HEK293 (cell line): ENCODE results near the gene EPM2A.

Source experiments
- CTCF ChIA-PET: fragments of 350-600 bp; formaldehyde crosslinking; extraction: SDS; loops from one replicate; lab custom pipeline; 2021; ENCODE audit warnings: antibody characterized with exemption; lab: Yijun Ruan, JAX
- POLR2A ChIA-PET: fragments of 300-600 bp; formaldehyde crosslinking; extraction: SDS; loops from one replicate; lab custom pipeline; 2020; ENCODE audit warnings: antibody characterized with exemption, inconsistent platforms; lab: Yijun Ruan, JAX
- H3K27ac ChIP-seq: fragments of 200-500 bp; sonication (Bioruptor generic); 2 replicates; pipeline ENCODE4 v1.5.1; 2014; ENCODE audit warnings: low read depth, low read length, control low read depth, inconsistent platforms; ENCODE audit errors: extremely low read depth
- H3K36me3 ChIP-seq, 2 experiments: fragments of 200-500 bp in 1 of 2; sonication (Bioruptor generic) in 1 of 2; 1 replicate in 1 of 2; 2 replicates in 1 of 2; pipeline ENCODE4 v1.5.1; 2014 to 2017; ENCODE audit warnings: inconsistent platforms in 2 of 2, low read length in 2 of 2; ENCODE audit not compliant: control insufficient read depth in 2 of 2, insufficient read depth in 1 of 2
- H3K4me1 ChIP-seq: fragments of 200-500 bp; sonication (Bioruptor generic); 2 replicates; pipeline ENCODE4 v1.5.1; 2014; ENCODE audit warnings: mild to moderate bottlenecking, low read length, inconsistent platforms; ENCODE audit not compliant: control insufficient read depth, insufficient read depth
- H3K4me3 ChIP-seq: 2 replicates; pipeline ENCODE4 v1.5.1; 2011; ENCODE audit warnings: low read depth, mild to moderate bottlenecking, control low read depth, low read length, moderate library complexity
- H3K9me3 ChIP-seq: fragments of 200-500 bp; sonication (Bioruptor generic); 2 replicates; pipeline ENCODE4 v1.5.1; 2014; ENCODE audit warnings: low read depth, low read length, inconsistent platforms; ENCODE audit not compliant: control insufficient read depth, insufficient read depth
- FEZF1 ChIP-seq: fragments of 450-650 bp; formaldehyde crosslinking; IDR thresholded peaks from 2 replicates; pipeline ENCODE4 v1.5.1; 2016; ENCODE audit warnings: missing biosample characterization, missing genetic modification characterization
- SCRT1 ChIP-seq: fragments of 450-650 bp; formaldehyde crosslinking; IDR thresholded peaks from 2 replicates; pipeline ENCODE4 v1.5.1; 2016; ENCODE audit warnings: missing biosample characterization, missing genetic modification characterization, borderline replicate concordance
- SETDB1 ChIP-seq: IDR thresholded peaks from one replicate; pipeline ENCODE4 v1.6.1; 2017; ENCODE audit warnings: mild to moderate bottlenecking, low read length, moderate library complexity, mixed read lengths; ENCODE audit not compliant: insufficient read length
- ZFP3 ChIP-seq: fragments of 450-650 bp; formaldehyde crosslinking; IDR thresholded peaks from 2 replicates; pipeline ENCODE4 v1.5.1; 2016; ENCODE audit warnings: low read depth, missing biosample characterization, missing genetic modification characterization
- ZFP69B ChIP-seq: fragments of 450-650 bp; formaldehyde crosslinking; IDR thresholded peaks from 2 replicates; pipeline ENCODE4 v1.5.1; 2016; ENCODE audit warnings: missing biosample characterization, missing genetic modification characterization
- ZNF2 ChIP-seq: fragments of 450-650 bp; formaldehyde crosslinking; IDR thresholded peaks from 2 replicates; pipeline ENCODE4 v1.5.1; 2016; ENCODE audit warnings: missing biosample characterization, missing genetic modification characterization
- ZNF23 ChIP-seq: fragments of 450-650 bp; formaldehyde crosslinking; IDR thresholded peaks from 2 replicates; pipeline ENCODE4 v1.5.1; 2016; ENCODE audit warnings: missing biosample characterization, missing genetic modification characterization, borderline replicate concordance
- ZNF341 ChIP-seq: fragments of 450-650 bp; formaldehyde crosslinking; IDR thresholded peaks from 2 replicates; pipeline ENCODE4; 2016; ENCODE audit warnings: low read depth, missing biosample characterization, missing genetic modification characterization
- ZNF510 ChIP-seq: fragments of 450-650 bp; formaldehyde crosslinking; IDR thresholded peaks from 2 replicates; pipeline ENCODE4 v1.5.1; 2018; ENCODE audit warnings: mild to moderate bottlenecking, missing genetic modification characterization, missing biosample characterization; ENCODE audit not compliant: insufficient replicate concordance
- ZNF514 ChIP-seq: fragments of 450-650 bp; formaldehyde crosslinking; IDR thresholded peaks from 2 replicates; pipeline ENCODE4 v1.5.1; 2016; ENCODE audit warnings: missing biosample characterization, missing genetic modification characterization
- ZNF585B ChIP-seq: fragments of 450-650 bp; formaldehyde crosslinking; IDR thresholded peaks from 2 replicates; pipeline ENCODE4 v1.5.1; 2016; ENCODE audit warnings: missing biosample characterization, missing genetic modification characterization
- ZNF610 ChIP-seq: fragments of 450-650 bp; formaldehyde crosslinking; IDR thresholded peaks from 2 replicates; pipeline ENCODE4 v1.5.1; 2016; ENCODE audit warnings: missing biosample characterization, missing genetic modification characterization, borderline replicate concordance
- ZNF623 ChIP-seq: fragments of 450-650 bp; formaldehyde crosslinking; IDR thresholded peaks from 2 replicates; pipeline ENCODE4 v1.5.1; 2016; ENCODE audit warnings: missing biosample characterization, missing genetic modification characterization
- ZNF626 ChIP-seq: fragments of 450-650 bp; sonication (Bioruptor Pico); formaldehyde crosslinking; IDR thresholded peaks from 2 replicates; pipeline ENCODE4 v1.5.1; 2018; ENCODE audit warnings: missing biosample characterization, missing genetic modification characterization, inconsistent platforms
- ZNF660 ChIP-seq: fragments of 450-650 bp; IDR thresholded peaks from 2 replicates; pipeline ENCODE4 v1.5.1; 2018; ENCODE audit warnings: missing biosample characterization, mild to moderate bottlenecking, missing genetic modification characterization
- ZNF76 ChIP-seq: fragments of 450-650 bp; formaldehyde crosslinking; IDR thresholded peaks from 2 replicates; pipeline ENCODE4; 2016; ENCODE audit warnings: low read depth, missing biosample characterization, missing genetic modification characterization, borderline replicate concordance
- ZNF830 ChIP-seq: fragments of 450-650 bp; IDR thresholded peaks from 2 replicates; pipeline ENCODE4 v1.5.0; 2018; ENCODE audit warnings: missing biosample characterization, missing genetic modification characterization, low read depth, mild to moderate bottlenecking, moderate library complexity
- ZSCAN30 ChIP-seq: fragments of 450-650 bp; IDR thresholded peaks from 2 replicates; pipeline ENCODE4 v1.5.1; 2018; ENCODE audit warnings: missing biosample characterization, mild to moderate bottlenecking, missing genetic modification characterization, moderate library complexity
- ZSCAN5A ChIP-seq: fragments of 450-650 bp; formaldehyde crosslinking; IDR thresholded peaks from 2 replicates; pipeline ENCODE4 v1.5.1; 2016; ENCODE audit warnings: missing biosample characterization, missing genetic modification characterization
- ZXDB ChIP-seq: fragments of 450-650 bp; formaldehyde crosslinking; IDR thresholded peaks from 2 replicates; pipeline ENCODE4 v1.5.1; 2016; ENCODE audit warnings: missing biosample characterization, missing genetic modification characterization
- TF ChIP-seq, protein P1 (sequence below): fragments of 450-650 bp; formaldehyde crosslinking; IDR thresholded peaks from 2 replicates; pipeline ENCODE4 v1.5.1; 2016; ENCODE audit warnings: missing biosample characterization, missing genetic modification characterization
- TF ChIP-seq, protein P2 (sequence below): fragments of 450-650 bp; formaldehyde crosslinking; IDR thresholded peaks from 2 replicates; pipeline ENCODE4; 2016; ENCODE audit warnings: missing biosample characterization, missing genetic modification characterization

The EPM2A gene

GRCh38 chr6:145729887-145730286 lies 5.4 kb downstream of the EPM2A start:
- Histone ChIP-seq H3K27ac (no peak overlapping the region), H3K4me3 (no peak overlapping the region), H3K4me1 (peaks cover 4% of the 10 kb centered on the region; the same call in 1 of the 2 replicates), H3K36me3 (no peaks in the 10 kb centered on the region), H3K9me3 (no peaks in the 10 kb centered on the region)
- CTCF ChIA-PET = interaction anchor here (1.1 kb wide), 1 partner anchor 26 kb away, joined by 3 read pairs; no protein-coding TSS in a partner anchor
- POLR2A ChIA-PET = no interaction called here
- TF ChIP-seq, protein P1, sequence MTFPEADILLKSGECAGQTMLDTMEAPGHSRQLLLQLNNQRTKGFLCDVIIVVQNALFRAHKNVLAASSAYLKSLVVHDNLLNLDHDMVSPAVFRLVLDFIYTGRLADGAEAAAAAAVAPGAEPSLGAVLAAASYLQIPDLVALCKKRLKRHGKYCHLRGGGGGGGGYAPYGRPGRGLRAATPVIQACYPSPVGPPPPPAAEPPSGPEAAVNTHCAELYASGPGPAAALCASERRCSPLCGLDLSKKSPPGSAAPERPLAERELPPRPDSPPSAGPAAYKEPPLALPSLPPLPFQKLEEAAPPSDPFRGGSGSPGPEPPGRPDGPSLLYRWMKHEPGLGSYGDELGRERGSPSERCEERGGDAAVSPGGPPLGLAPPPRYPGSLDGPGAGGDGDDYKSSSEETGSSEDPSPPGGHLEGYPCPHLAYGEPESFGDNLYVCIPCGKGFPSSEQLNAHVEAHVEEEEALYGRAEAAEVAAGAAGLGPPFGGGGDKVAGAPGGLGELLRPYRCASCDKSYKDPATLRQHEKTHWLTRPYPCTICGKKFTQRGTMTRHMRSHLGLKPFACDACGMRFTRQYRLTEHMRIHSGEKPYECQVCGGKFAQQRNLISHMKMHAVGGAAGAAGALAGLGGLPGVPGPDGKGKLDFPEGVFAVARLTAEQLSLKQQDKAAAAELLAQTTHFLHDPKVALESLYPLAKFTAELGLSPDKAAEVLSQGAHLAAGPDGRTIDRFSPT (tag by site-specific recombination) = no peak
- no peak for TF ChIP-seq ZSCAN30 (tag by site-specific recombination)
- TF ChIP-seq ZNF2 (tag by site-specific recombination) = no peak
- TF ChIP-seq ZNF610 = no peak

- peak; percentile 19; the same call in 1 of the 2 replicates for TF ChIP-seq ZNF585B (tag by site-specific recombination)
- TF ChIP-seq, protein P2, sequence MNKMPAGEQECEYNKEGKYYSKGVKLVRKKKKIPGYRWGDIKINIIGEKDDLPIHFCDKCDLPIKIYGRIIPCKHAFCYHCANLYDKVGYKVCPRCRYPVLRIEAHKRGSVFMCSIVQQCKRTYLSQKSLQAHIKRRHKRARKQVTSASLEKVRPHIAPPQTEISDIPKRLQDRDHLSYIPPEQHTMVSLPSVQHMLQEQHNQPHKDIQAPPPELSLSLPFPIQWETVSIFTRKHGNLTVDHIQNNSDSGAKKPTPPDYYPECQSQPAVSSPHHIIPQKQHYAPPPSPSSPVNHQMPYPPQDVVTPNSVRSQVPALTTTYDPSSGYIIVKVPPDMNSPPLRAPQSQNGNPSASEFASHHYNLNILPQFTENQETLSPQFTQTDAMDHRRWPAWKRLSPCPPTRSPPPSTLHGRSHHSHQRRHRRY (tag by site-specific recombination) = no peak
- no peak for TF ChIP-seq ZFP69B (tag by site-specific recombination)
- peak; percentile 56 for TF ChIP-seq SETDB1
- Histone ChIP-seq H3K36me3 (no peaks in the 10 kb centered on the region), H3K27ac (no peak overlapping the region), H3K4me3 (no peak overlapping the region), H3K4me1 (peaks cover 3% of the 10 kb centered on the region; the same call in 1 of the 2 replicates), H3K9me3 (no peaks in the 10 kb centered on the region)
- CTCF ChIA-PET = no interaction called here
- POLR2A ChIA-PET = no interaction called here
Observed at GRCh38 chr6:145728444-145729385, 6.6 kb downstream of the EPM2A start.

- POLR2A ChIA-PET = no interaction called here
- CTCF ChIA-PET = no interaction called here
- no peak overlapping the region for H3K4me3 ChIP-seq
Observed at GRCh38 chr6:145727817-145728388, 7.4 kb downstream of the EPM2A start.

More at GRCh38 chr6:145727817-145728388, 7.4 kb downstream of the EPM2A start:
- H3K36me3 ChIP-seq = no peaks in the 10 kb centered on the region
- H3K9me3 ChIP-seq = no peaks in the 10 kb centered on the region
- H3K4me1 ChIP-seq = no peaks in the 10 kb centered on the region
- TF ChIP-seq FEZF1 (tag by site-specific recombination) (no peak), ZNF514 (no peak), ZSCAN5A (tag by site-specific recombination) (no peak), ZFP3 (tag by site-specific recombination) (no peak), ZNF510 (tag by site-specific recombination) (no peak), ZNF341 (tag by site-specific recombination) (no peak), ZNF660 (tag by site-specific recombination) (no peak), ZNF23 (tag by site-specific recombination) (no peak), SCRT1 (no peak), ZNF626 (tag by site-specific recombination) (no peak), ZXDB (tag by site-specific recombination) (no peak), ZNF76 (tag by site-specific recombination) (no peak), ZNF830 (tag by site-specific recombination) (no peak), ZNF623 (tag by site-specific recombination) (no peak)
- no peak overlapping the region for H3K27ac ChIP-seq
